Measurements from ENCODE around the gene NTNG2.

DNA sequence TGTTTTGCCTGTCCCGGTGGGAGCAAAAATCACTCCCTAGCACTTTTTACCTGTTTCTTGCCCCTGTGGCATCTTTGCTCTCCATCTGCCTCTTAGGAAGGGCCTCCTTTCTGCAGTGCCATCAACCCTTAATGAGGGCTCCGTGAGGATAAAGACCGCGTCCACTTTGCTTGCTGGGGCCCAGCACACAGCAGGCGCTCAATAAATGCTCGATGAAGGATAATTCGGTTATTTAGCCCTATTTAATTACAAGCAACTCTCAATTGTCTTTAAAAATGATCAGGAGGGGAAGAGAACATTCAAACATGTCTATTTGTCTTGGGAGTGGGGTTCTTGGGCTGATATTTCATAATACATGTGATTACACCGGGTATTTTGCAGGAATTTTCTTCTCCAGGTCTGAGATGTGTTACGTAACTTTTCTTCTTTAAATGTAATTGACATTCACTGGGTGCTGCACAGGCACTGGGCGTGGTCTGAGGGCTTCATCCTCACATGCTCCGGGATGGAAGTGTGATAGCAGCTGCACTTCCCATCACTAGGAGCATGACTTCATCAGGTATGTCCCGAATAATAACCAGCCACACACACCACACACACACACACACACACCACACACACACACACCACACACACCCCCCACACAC is 19.8 kb upstream of the NTNG2 start:
- no peak for TF ChIP-seq POLR2A (IDR thresholded peaks at IDR 0.05)
- no peak for TF ChIP-seq POLR2AphosphoS5 (IDR thresholded peaks at IDR 0.05)
- TF ChIP-seq, protein P1, sequence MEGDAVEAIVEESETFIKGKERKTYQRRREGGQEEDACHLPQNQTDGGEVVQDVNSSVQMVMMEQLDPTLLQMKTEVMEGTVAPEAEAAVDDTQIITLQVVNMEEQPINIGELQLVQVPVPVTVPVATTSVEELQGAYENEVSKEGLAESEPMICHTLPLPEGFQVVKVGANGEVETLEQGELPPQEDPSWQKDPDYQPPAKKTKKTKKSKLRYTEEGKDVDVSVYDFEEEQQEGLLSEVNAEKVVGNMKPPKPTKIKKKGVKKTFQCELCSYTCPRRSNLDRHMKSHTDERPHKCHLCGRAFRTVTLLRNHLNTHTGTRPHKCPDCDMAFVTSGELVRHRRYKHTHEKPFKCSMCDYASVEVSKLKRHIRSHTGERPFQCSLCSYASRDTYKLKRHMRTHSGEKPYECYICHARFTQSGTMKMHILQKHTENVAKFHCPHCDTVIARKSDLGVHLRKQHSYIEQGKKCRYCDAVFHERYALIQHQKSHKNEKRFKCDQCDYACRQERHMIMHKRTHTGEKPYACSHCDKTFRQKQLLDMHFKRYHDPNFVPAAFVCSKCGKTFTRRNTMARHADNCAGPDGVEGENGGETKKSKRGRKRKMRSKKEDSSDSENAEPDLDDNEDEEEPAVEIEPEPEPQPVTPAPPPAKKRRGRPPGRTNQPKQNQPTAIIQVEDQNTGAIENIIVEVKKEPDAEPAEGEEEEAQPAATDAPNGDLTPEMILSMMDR (IDR thresholded peaks at IDR 0.05 in 8 of 11, conservative IDR thresholded peaks at IDR 0.05 in 3 of 11) = no peak

All from spleen (tissue), 7 donors.